Neural progenitor cell (in vitro differentiated cells): ENCODE measurements around the gene MAGEA11. TPM values are rescaled to one million over a fixed set of nuclear protein-coding genes. Genes with fewer than 3 reads are reported as not detected.

Experiments
- DNase-seq: peaks from one replicate; pipeline ENCODE4 v3.0.0-alpha.2; 2016; ENCODE audit warnings: low spot score
- H2AFZ ChIP-seq: fragments of 200-600 bp; sonication (generic); replicated peaks from 2 replicates; pipeline ENCODE4 v1.6.1; 2016; ENCODE audit warnings: antibody characterized with exemption
- H3F3A ChIP-seq: fragments of 200-600 bp; sonication (generic); 2 replicates; pipeline ENCODE4 v1.6.1; 2016; ENCODE audit warnings: antibody characterized with exemption, low read depth
- H3K27ac ChIP-seq: fragments of 200-600 bp; sonication (generic); 2 replicates; pipeline ENCODE4 v1.5.1; 2016; ENCODE audit warnings: mild to moderate bottlenecking
- H3K27me3 ChIP-seq: fragments of 200-600 bp; sonication (generic); 2 replicates; pipeline ENCODE4 v1.6.1; 2016; ENCODE audit warnings: mild to moderate bottlenecking, moderate library complexity
- H3K36me3 ChIP-seq: fragments of 200-600 bp; sonication (generic); 2 replicates; pipeline ENCODE4 v1.5.1; 2016
- H3K4me1 ChIP-seq: fragments of 200-600 bp; sonication (generic); 2 replicates; pipeline ENCODE4 v1.6.1; 2016; ENCODE audit warnings: mixed run types
- H3K4me2 ChIP-seq: fragments of 200-600 bp; sonication (generic); 2 replicates; pipeline ENCODE4 v1.6.1; 2016
- H3K4me3 ChIP-seq: fragments of 200-600 bp; sonication (generic); 2 replicates; pipeline ENCODE4 v1.5.1; 2016
- H3K79me2 ChIP-seq: fragments of 200-600 bp; sonication (generic); 2 replicates; pipeline ENCODE4 v1.6.1; 2016; ENCODE audit warnings: low read depth
- H3K9ac ChIP-seq: fragments of 200-600 bp; sonication (generic); 2 replicates; pipeline ENCODE4 v1.6.1; 2016
- H3K9me3 ChIP-seq: fragments of 200-600 bp; sonication (generic); 2 replicates; pipeline ENCODE4 v1.5.1; 2016; ENCODE audit warnings: low read depth
- H4K20me1 ChIP-seq: fragments of 200-600 bp; sonication (generic); 2 replicates; pipeline ENCODE4 v1.6.1; 2016; ENCODE audit warnings: low read depth
- H3K27ac Mint-ChIP-seq: 3 replicates; pipeline ENCODE4 v1.8.0; 2021; ENCODE audit warnings: mixed read lengths
- H3K27me3 Mint-ChIP-seq: 2 replicates; pipeline ENCODE4 v1.8.0; 2022; ENCODE audit warnings: low read depth, mild to moderate bottlenecking, inconsistent platforms, moderate library complexity, mixed read lengths; ENCODE audit not compliant: insufficient read depth
- H3K36me3 Mint-ChIP-seq: 3 replicates; pipeline ENCODE4 v1.8.0; 2021; ENCODE audit warnings: mixed read lengths
- H3K4me1 Mint-ChIP-seq: 3 replicates; pipeline ENCODE4 v1.8.0; 2021; ENCODE audit warnings: mixed read lengths
- H3K4me3 Mint-ChIP-seq: 3 replicates; pipeline ENCODE4 v1.8.0; 2021; ENCODE audit warnings: mild to moderate bottlenecking, moderate library complexity, mixed read lengths
- H3K9me3 Mint-ChIP-seq: 3 replicates; pipeline ENCODE4 v1.8.0; 2020; ENCODE audit warnings: mixed read lengths
- EZH2 ChIP-seq: fragments of 200-600 bp; sonication (generic); IDR thresholded peaks from 2 replicates; pipeline ENCODE4 v1.6.1; 2017; ENCODE audit warnings: antibody characterized with exemption, mild to moderate bottlenecking, moderate library complexity
- small RNA-seq: library from RNA; depleted of rRNA; stranded (forward); fragments of <200 nt; gene quantifications from one replicate; pipeline ENCODE3, GENCODE V24; 2015
- total RNA-seq: library from RNA; depleted of rRNA; stranded (reverse); fragments of >200 nt; gene quantifications from 2 replicates; pipeline ENCODE4 v1.2.3, GENCODE V29; 2015; ENCODE audit warnings: low replicate concordance
- TF ChIP-seq, protein P1 (sequence below): fragments of 200-600 bp; sonication (generic); IDR thresholded peaks from 2 replicates; pipeline ENCODE4 v1.5.1; 2017; ENCODE audit warnings: antibody characterized with exemption, mild to moderate bottlenecking

The MAGEA11 gene
- total RNA-seq, 1 donor from 2014 or later: not detected

DNA sequence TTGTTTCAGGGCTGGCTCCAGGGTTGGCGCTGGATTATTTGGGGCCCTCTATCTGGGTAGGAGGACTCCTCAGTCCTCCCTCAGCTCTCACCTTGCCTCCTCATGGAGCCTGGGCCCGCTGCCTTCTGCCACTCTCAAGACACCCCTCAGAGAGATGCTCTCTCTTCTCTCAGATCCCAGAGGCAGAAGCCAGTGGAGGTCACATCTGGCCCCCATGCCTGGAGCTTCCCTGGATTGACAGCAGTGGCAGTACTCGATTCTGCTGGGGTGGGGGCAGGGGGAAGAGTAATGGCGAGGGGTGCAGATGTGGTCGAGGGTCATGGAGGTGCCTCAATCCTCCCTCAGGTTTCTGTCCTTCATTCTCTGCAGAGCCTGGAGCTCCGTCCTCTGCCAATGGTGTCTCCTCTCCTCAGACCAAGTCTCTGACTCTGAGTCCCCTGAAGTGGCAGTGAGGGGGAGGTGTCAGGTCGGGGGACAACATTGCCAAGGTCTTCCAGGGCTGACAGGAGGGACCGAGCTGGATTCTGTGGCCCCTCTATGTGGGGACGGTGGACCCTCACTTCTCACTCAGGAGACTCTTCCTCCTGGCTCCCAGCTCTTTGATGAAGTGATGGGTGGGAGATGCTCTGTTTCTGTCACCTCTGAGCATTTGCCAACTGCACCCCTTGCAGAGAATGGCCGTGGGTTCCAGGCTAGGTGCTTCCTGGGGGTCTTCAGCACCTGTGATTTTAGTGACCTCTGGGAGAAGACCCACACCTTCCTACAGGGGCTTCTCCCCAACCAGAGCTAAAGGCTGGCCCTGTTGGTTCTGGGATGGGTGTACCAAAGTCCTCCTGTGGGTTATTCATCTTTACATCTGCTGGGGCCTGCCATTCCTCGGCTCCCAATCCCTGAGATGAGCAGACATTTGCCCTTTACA, 51.1 kb downstream of the MAGEA11 start:
- H2AFZ ChIP-seq: no peak overlapping the region
- no peak overlapping the region for H3K4me3 ChIP-seq
- TF ChIP-seq EZH2: no peak
- TF ChIP-seq, protein P1, sequence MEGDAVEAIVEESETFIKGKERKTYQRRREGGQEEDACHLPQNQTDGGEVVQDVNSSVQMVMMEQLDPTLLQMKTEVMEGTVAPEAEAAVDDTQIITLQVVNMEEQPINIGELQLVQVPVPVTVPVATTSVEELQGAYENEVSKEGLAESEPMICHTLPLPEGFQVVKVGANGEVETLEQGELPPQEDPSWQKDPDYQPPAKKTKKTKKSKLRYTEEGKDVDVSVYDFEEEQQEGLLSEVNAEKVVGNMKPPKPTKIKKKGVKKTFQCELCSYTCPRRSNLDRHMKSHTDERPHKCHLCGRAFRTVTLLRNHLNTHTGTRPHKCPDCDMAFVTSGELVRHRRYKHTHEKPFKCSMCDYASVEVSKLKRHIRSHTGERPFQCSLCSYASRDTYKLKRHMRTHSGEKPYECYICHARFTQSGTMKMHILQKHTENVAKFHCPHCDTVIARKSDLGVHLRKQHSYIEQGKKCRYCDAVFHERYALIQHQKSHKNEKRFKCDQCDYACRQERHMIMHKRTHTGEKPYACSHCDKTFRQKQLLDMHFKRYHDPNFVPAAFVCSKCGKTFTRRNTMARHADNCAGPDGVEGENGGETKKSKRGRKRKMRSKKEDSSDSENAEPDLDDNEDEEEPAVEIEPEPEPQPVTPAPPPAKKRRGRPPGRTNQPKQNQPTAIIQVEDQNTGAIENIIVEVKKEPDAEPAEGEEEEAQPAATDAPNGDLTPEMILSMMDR: no peak
- H3K9ac ChIP-seq: no peak overlapping the region
- H3K36me3 Mint-ChIP-seq: no peaks in the 10 kb centered on the region
- no peak overlapping the region for H3K4me3 Mint-ChIP-seq
- no peak overlapping the region for H3K27ac ChIP-seq
- H4K20me1 ChIP-seq: no peaks in the 10 kb centered on the region
- no peaks in the 10 kb centered on the region for H3K9me3 ChIP-seq
- no peaks in the 10 kb centered on the region for H3K79me2 ChIP-seq
- no peaks in the 10 kb centered on the region for H3K36me3 ChIP-seq
- no peaks in the 10 kb centered on the region for H3K27me3 ChIP-seq
- peaks cover 11% of the 10 kb centered on the region for H3K9me3 Mint-ChIP-seq
- no peak overlapping the region for H3K27ac Mint-ChIP-seq
- H3K4me1 ChIP-seq: no peaks in the 10 kb centered on the region
- H3F3A ChIP-seq: no peaks in the 10 kb centered on the region
- no peak overlapping the region for H3K4me2 ChIP-seq
- H3K4me1 Mint-ChIP-seq: no peaks in the 10 kb centered on the region
- peaks cover 4% of the 10 kb centered on the region for H3K27me3 Mint-ChIP-seq
- no peak for DNase-seq

Small RNAs within 50 kb of the gene (small RNA-seq; reads per million reads assigned to genes)
- gene AC244098.1 (not detected), gene AC244098.2 (not detected), gene AC244098.3 (not detected)

Other genes starting within 250 kb of the MAGEA11 start
- 14.5 and 22.2 TPM in 2 replicates for gene IDS, start 206.8 kb upstream of the MAGEA11 start, total RNA-seq
- gene EOLA1, start 171.0 kb upstream of the MAGEA11 start, total RNA-seq: 3.5 and 7.5 TPM in 2 replicates
- gene HSFX3, start 162.1 kb upstream of the MAGEA11 start, total RNA-seq: not detected in 2 replicates
- not detected in 2 replicates for gene MAGEA9B, start 124.6 kb upstream of the MAGEA11 start, total RNA-seq
- 0.56 and 0.77 TPM in 2 replicates for gene HSFX2, start 116.7 kb upstream of the MAGEA11 start, total RNA-seq
- 15.8 and 16.3 TPM in 2 replicates for gene TMEM185A, start 80.3 kb upstream of the MAGEA11 start, total RNA-seq
- gene HSFX1, start 62.0 kb downstream of the MAGEA11 start, total RNA-seq: 0.06 and 0.59 TPM in 2 replicates
- gene MAGEA9, start 69.9 kb downstream of the MAGEA11 start, total RNA-seq: not detected in 2 replicates
- gene MAGEA8, start 169.1 kb downstream of the MAGEA11 start, total RNA-seq: not detected in 2 replicates
- not detected in 2 replicates for gene HSFX4, start 217.5 kb downstream of the MAGEA11 start, total RNA-seq
- gene EOLA2, start 226.4 kb downstream of the MAGEA11 start, total RNA-seq: 11.2 and 19.0 TPM in 2 replicates